ENCODE measurements around the gene ZNF570. TPM values are rescaled to one million over a fixed set of nuclear protein-coding genes. Genes with fewer than 3 reads are reported as not detected.

ZNF570 gene
- 1 to 10 TPM; 6.6 to 7.8 TPM for total RNA-seq

DNA sequence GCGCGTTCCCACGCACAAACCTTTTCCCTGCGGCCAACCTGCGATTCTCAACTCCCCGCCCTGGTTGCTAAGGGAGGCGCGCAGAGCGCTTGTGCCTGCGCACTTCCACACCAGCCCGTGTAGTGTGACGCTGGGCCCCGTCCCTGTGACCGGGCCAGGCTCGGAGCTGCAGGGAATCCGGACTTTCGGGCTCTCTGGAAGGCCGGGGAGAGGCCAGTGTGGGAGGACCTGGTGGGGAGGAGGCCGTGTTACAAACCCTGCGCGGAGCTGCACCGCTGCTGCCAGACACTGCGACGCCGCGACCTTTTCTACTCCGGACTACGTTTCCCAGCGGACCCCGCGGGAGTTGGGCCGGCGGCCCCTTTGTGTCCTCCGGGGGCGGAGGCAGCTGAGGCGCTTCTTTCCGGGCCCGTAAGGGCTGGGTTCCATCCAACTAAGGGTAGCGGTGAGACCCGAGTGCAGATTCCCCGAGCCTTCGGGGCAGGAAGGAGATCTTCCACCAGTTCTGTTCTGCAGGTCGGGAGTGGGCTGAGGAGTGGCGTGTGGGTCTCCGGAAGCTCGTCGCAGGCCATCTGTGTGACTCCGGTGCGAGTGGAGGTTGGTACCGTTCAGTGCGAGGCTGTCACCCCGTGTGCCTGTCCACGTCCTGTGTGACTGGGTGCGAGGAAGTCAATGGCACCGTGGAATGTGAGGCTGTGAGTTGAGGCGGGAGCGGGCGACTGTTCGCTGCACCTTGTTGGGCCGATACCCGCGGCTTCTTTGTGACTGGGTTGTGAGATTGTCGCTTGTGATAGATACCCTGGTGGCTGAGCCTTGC, at the start of gene ZNF570:
ZNF570 (plus strand) TSS at position 396 of the 817 bp plus-strand sequence. CDS start 999 bp downstream, outside the sequence.
- Histone ChIP-seq H3K9me3 (no peaks in the 10 kb centered on the region), H3K4me1 (peaks cover 0 to 22% of the 10 kb centered on the region in 2 donors), H3K36me3 (peaks cover 6% of the 10 kb centered on the region), H3K27ac (peak within 1 kb of the TSS; percentile 94), H3K4me3 (peak within 1 kb of the TSS; percentile 62 to 85), H3K27me3 (no peaks in the 10 kb centered on the region)
- DNase-seq (ENCODE audit: low spot score) = peak; percentile 89
- TF ChIP-seq, protein P1, sequence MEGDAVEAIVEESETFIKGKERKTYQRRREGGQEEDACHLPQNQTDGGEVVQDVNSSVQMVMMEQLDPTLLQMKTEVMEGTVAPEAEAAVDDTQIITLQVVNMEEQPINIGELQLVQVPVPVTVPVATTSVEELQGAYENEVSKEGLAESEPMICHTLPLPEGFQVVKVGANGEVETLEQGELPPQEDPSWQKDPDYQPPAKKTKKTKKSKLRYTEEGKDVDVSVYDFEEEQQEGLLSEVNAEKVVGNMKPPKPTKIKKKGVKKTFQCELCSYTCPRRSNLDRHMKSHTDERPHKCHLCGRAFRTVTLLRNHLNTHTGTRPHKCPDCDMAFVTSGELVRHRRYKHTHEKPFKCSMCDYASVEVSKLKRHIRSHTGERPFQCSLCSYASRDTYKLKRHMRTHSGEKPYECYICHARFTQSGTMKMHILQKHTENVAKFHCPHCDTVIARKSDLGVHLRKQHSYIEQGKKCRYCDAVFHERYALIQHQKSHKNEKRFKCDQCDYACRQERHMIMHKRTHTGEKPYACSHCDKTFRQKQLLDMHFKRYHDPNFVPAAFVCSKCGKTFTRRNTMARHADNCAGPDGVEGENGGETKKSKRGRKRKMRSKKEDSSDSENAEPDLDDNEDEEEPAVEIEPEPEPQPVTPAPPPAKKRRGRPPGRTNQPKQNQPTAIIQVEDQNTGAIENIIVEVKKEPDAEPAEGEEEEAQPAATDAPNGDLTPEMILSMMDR (IDR thresholded peaks at IDR 0.05) = no peak

- TF ChIP-seq, protein P1 (IDR thresholded peaks at IDR 0.05) = no peak
- DNase-seq (ENCODE audit: low spot score) = no peak
- peaks cover 52 to 100% of the 10 kb centered on the region in 2 donors for H3K9me3 ChIP-seq
- H3K27ac ChIP-seq = no peak overlapping the region
- peaks cover 32% of the 10 kb centered on the region for H3K36me3 ChIP-seq
- H3K27me3 ChIP-seq = no peaks in the 10 kb centered on the region
- no peak overlapping the region for H3K4me3 ChIP-seq
- no peaks in the 10 kb centered on the region for H3K4me1 ChIP-seq
Observed at GRCh38 chr19:37452500-37453245, 16.5 kb upstream of the ZNF570 start.

DNA sequence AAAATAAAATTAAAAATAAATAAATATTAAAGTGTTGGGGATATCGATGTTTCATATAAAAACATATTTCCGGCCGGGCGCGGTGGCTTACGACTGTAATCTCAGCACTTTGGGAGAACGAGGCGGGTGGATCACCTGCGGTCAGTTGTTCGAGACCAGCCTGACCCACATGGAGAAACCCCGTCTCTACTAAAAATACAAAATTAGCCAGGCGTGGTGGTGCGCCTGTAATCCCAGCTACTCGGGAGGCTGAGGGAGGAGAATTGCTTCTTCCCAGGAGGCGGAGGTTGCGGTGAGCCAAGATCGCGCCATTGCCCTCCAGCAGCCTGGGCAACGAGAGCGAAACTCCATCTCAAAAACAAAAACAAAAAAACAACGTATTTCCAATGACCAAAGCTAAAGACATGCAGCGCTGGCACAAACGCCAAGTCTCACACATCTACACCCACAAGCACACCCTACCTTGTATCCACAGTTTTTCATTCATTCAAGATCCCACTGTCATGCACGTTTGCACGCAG, 2.8 kb upstream of the ZNF570 start:
- peaks cover 31% of the 10 kb centered on the region for H3K36me3 ChIP-seq
- TF ChIP-seq, protein P1 (IDR thresholded peaks at IDR 0.05) = no peak
- H3K9me3 ChIP-seq = peaks cover 0 to 15% of the 10 kb centered on the region in 2 donors
- peaks cover 0 to 22% of the 10 kb centered on the region in 2 donors for H3K4me1 ChIP-seq
- H3K27me3 ChIP-seq = no peaks in the 10 kb centered on the region
- peak overlapping the region; percentile 67 to 85 for H3K4me3 ChIP-seq
- DNase-seq (ENCODE audit: low spot score) = no peak
- H3K27ac ChIP-seq = peak overlapping the region; percentile 94

- Histone ChIP-seq H3K4me3 (peak within 1 kb of the TSS; percentile 67 to 85), H3K27me3 (no peaks in the 10 kb centered on the region), H3K9me3 (peaks cover 0 to 8% of the 10 kb centered on the region in 2 donors), H3K4me1 (peaks cover 0 to 22% of the 10 kb centered on the region in 2 donors), H3K27ac (peak within 1 kb of the TSS; percentile 94), H3K36me3 (peaks cover 25% of the 10 kb centered on the region)
- peak; percentile 89 for DNase-seq (ENCODE audit: low spot score)
- TF ChIP-seq, protein P1 (IDR thresholded peaks at IDR 0.05) = peak in 1 of 2 donors; percentile 29
Observed at GRCh38 chr19:37466798-37467607, 2.2 kb upstream of the ZNF570 start, which contains the start of gene ZNF569. Gene ZNF569 (minus strand): TSS chr19:37467444. CDS start chr19:37444921, 22,523 bp downstream.

DNA sequence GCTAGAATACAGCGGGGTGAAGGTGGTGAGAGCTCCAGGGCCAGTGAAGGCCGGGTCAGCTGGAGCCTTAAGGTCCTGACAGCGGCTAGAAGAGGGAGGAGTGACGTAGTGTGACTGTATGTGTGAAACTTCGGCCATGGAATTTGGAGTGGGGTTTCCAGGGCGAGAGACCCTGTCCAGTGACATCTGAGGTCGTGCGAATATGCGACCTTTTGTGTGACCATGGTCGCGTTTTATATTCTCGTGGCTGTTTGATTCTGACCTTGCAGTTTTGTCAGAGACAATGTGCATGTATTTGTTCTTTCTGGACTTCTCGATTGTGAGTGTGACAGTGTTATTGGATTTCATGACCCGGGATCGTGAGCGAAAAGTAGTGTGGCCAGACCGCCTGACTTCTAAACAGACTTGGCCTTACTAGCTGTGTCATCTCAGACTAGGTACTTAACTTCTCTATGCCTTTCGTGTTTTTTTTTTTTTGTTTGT, 1.5 kb upstream of the ZNF570 start:
- Histone ChIP-seq H3K27ac (peak overlapping the region; percentile 94), H3K27me3 (no peaks in the 10 kb centered on the region), H3K4me3 (peak overlapping the region; percentile 67 to 85), H3K9me3 (peaks cover 0 to 2% of the 10 kb centered on the region in 2 donors), H3K36me3 (peaks cover 19% of the 10 kb centered on the region), H3K4me1 (peaks cover 0 to 22% of the 10 kb centered on the region in 2 donors)
- no peak for DNase-seq (ENCODE audit: low spot score)
- TF ChIP-seq, protein P1 (IDR thresholded peaks at IDR 0.05) = no peak
